GM13977 (cell line): ENCODE results near the gene RTN3.

ENCODE experiments used
- DNase-seq: peaks from one replicate; pipeline ENCODE4 v3.0.0; 2012; ENCODE audit warnings: low spot score
- in situ Hi-C: fragments of 300-500 bp; cut with MboI; formaldehyde crosslinking; loops from one replicate; pipeline ENCODE4 v1.12.0; 2022; ENCODE audit warnings: low sequenced_read_pairs, low pct_unique_long_range_greater_than_20kb, mixed read lengths, inconsistent platforms; ENCODE audit not compliant: unreplicated experiment
- TF ChIP-seq, protein P1 (sequence below): IDR thresholded peaks from 2 replicates; pipeline ENCODE4 v1.5.1; 2012; ENCODE audit warnings: mild to moderate bottlenecking, control low read depth; ENCODE audit not compliant: insufficient read depth; ENCODE audit errors: extremely low read depth, missing control alignments

The RTN3 gene

GRCh38 chr11:63763496-63764339 lies 82.4 kb downstream of the RTN3 start:
- in situ Hi-C loops, result no loop called here
- DNase-seq, result peak; percentile 38
- TF ChIP-seq, protein P1, sequence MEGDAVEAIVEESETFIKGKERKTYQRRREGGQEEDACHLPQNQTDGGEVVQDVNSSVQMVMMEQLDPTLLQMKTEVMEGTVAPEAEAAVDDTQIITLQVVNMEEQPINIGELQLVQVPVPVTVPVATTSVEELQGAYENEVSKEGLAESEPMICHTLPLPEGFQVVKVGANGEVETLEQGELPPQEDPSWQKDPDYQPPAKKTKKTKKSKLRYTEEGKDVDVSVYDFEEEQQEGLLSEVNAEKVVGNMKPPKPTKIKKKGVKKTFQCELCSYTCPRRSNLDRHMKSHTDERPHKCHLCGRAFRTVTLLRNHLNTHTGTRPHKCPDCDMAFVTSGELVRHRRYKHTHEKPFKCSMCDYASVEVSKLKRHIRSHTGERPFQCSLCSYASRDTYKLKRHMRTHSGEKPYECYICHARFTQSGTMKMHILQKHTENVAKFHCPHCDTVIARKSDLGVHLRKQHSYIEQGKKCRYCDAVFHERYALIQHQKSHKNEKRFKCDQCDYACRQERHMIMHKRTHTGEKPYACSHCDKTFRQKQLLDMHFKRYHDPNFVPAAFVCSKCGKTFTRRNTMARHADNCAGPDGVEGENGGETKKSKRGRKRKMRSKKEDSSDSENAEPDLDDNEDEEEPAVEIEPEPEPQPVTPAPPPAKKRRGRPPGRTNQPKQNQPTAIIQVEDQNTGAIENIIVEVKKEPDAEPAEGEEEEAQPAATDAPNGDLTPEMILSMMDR, result no peak

GRCh38 chr11:63764340-63764678 lies 83.0 kb downstream of the RTN3 start:
- TF ChIP-seq, protein P1, result no peak
- in situ Hi-C loops, result no loop called here

GRCh38 chr11:63764679-63765647 lies 83.7 kb downstream of the RTN3 start:
- TF ChIP-seq, protein P1, result no peak
- DNase-seq, result peak; percentile 45
- in situ Hi-C loops, result no loop called here

More at GRCh38 chr11:63764340-63764678, 83.0 kb downstream of the RTN3 start:
- DNase-seq, result no peak

DNA sequence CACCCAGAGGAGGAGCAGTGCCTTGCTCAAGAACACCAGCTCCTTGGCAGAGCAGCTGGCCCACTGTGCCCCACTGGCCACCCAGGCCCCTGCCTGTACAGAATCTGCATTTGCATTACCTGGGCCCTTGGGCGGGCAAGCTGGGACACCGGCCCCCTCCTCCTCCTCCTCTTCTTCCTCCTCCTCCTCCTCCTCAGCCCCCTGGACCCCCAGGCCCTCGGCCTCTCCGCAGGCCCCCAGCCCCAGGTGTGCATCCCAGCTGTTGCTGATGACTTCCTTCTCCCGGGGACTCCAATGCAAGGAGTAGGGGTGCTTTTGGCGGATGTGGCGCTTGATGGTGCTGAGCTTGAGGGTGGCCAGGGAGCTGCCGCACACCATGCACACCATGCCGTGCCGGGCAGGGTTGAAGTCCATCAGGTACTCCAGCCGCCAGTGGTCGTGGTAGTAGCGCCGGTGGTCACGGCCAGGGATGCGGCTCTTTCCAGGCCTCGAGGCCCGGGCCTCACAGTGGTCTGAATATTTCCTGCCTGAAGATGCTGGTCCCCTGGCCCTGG lies 84.5 kb downstream of the RTN3 start:
- TF ChIP-seq, protein P1, result no peak
- in situ Hi-C loops, result no loop called here
- DNase-seq, result peak; percentile 25

- TF ChIP-seq, protein P1, result no peak
- no peak for DNase-seq
- in situ Hi-C loops, result no loop called here
Observed at GRCh38 chr11:63766531-63767235, 85.4 kb downstream of the RTN3 start.

DNA sequence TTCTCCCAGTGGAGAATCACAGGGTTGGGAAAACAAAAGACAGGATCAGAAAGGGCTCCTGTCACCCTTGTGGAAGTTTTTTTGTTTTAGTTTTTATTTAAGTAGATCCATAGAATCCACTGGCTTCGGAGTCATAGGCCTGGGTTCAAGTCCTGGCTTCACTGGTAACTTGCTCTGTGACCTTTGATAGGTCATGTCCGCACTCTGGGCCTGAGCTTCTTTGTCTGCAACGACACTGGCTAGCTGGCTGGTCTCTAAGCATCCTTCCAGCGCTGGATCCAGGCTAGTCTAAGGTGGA lies 85.9 kb downstream of the RTN3 start:
- in situ Hi-C loops, result no loop called here
- no peak for DNase-seq
- TF ChIP-seq, protein P1, result no peak
